CD14-positive monocyte (primary cell): ENCODE data around the gene CXCR3. TPM values are rescaled to one million over a fixed set of nuclear protein-coding genes. Genes with fewer than 3 reads are reported as not detected.

Experiments
- DNase-seq, 3 donors: peaks; one replicate each; pipeline ENCODE4 v3.0.0-alpha.2; 2011 to 2022
- H2AFZ ChIP-seq: 2 replicates; pipeline ENCODE4 v1.6.0; 2012; ENCODE audit warnings: mild to moderate bottlenecking, low read depth, low read length, inconsistent platforms; ENCODE audit not compliant: insufficient read depth, poor library complexity, severe bottlenecking
- H3K27ac ChIP-seq, 2 donors: 1 replicate in 1 of 2; 2 replicates in 1 of 2; pipeline ENCODE4 v1.5.1; 2012 to 2013; ENCODE audit warnings: low read length in 2 of 2, control low read depth in 1 of 2, inconsistent platforms in 1 of 2, low read depth in 1 of 2, mild to moderate bottlenecking in 1 of 2
- H3K27me3 ChIP-seq, 2 donors: one replicate each; pipeline versions ENCODE4 v1.6.0 to v1.6.1; 2011 to 2013; ENCODE audit warnings: low read length in 2 of 2; ENCODE audit not compliant: control insufficient read depth in 2 of 2, insufficient read depth in 2 of 2
- H3K36me3 ChIP-seq, 2 donors: replicated peaks in 1 of 2; 1 replicate in 1 of 2; 2 replicates in 1 of 2; pipeline versions ENCODE4 v1.5.1 to v1.6.1; 2012 to 2013; ENCODE audit warnings: low read length in 2 of 2, control low read depth in 1 of 2, inconsistent platforms in 1 of 2, mild to moderate bottlenecking in 1 of 2; ENCODE audit not compliant: insufficient read depth in 2 of 2, control insufficient read depth in 1 of 2
- H3K4me1 ChIP-seq, 2 donors: 1 replicate in 1 of 2; 2 replicates in 1 of 2; pipeline versions ENCODE4 v1.5.1 to v1.6.1; 2012 to 2013; ENCODE audit warnings: low read length in 2 of 2, control low read depth in 1 of 2, inconsistent platforms in 1 of 2, mild to moderate bottlenecking in 1 of 2, moderate library complexity in 1 of 2; ENCODE audit not compliant: insufficient read depth in 2 of 2, control insufficient read depth in 1 of 2
- H3K4me2 ChIP-seq: replicated peaks from 2 replicates; pipeline ENCODE3; 2012; ENCODE audit warnings: low read length, moderate library complexity, mild to moderate bottlenecking; ENCODE audit not compliant: poor library complexity, severe bottlenecking; ENCODE audit errors: extremely low read depth
- H3K4me3 ChIP-seq, 3 experiments: fragments of 200-600 bp in 1 of 3; sonication (generic) in 1 of 3; replicated peaks in 1 of 3; 1 replicate in 2 of 3; 2 replicates in 1 of 3; pipeline ENCODE4 v1.5.1; 2011 to 2013; ENCODE audit warnings: low read length in 3 of 3, mild to moderate bottlenecking in 3 of 3, control low read depth in 2 of 3, low read depth in 2 of 3, inconsistent platforms in 1 of 3, moderate library complexity in 1 of 3
- H3K79me2 ChIP-seq: 2 replicates; pipeline ENCODE4 v1.6.0; 2012; ENCODE audit warnings: mild to moderate bottlenecking, control low read depth, inconsistent platforms, low read length, moderate library complexity; ENCODE audit not compliant: insufficient read depth
- H3K9ac ChIP-seq: 2 replicates; pipeline ENCODE4 v1.6.0; 2017; ENCODE audit warnings: low read length, mild to moderate bottlenecking; ENCODE audit not compliant: insufficient read depth, poor library complexity, severe bottlenecking
- H3K9me3 ChIP-seq, 2 donors: replicated peaks in 1 of 2; 1 replicate in 1 of 2; 2 replicates in 1 of 2; pipeline versions ENCODE4 v1.5.1 to v1.6.1; 2012 to 2013; ENCODE audit warnings: low read length in 2 of 2, control low read depth in 1 of 2; ENCODE audit not compliant: control insufficient read depth in 1 of 2, insufficient read depth in 1 of 2
- H4K20me1 ChIP-seq: 2 replicates; pipeline ENCODE4 v1.6.0; 2012; ENCODE audit warnings: mild to moderate bottlenecking, low read length, control low read depth, moderate library complexity; ENCODE audit not compliant: insufficient read depth
- H3K27ac Mint-ChIP-seq, 7 donors: one replicate each; pipeline ENCODE4 v1.8.0; 2020; ENCODE audit warnings: mild to moderate bottlenecking in 7 of 7, mixed read lengths in 7 of 7, moderate library complexity in 6 of 7, inconsistent platforms in 2 of 7
- H3K27me3 Mint-ChIP-seq, 3 donors: one replicate each; pipeline ENCODE4 v1.8.0; 2021 to 2022; ENCODE audit warnings: low read depth in 3 of 3, mild to moderate bottlenecking in 3 of 3, mixed read lengths in 3 of 3, moderate library complexity in 3 of 3, inconsistent platforms in 1 of 3
- H3K36me3 Mint-ChIP-seq, 2 donors: one replicate each; pipeline ENCODE4 v1.8.0; 2020; ENCODE audit warnings: mixed read lengths in 2 of 2, inconsistent platforms in 1 of 2, mild to moderate bottlenecking in 1 of 2
- H3K4me1 Mint-ChIP-seq: one replicate; pipeline ENCODE4 v1.8.0; 2020; ENCODE audit warnings: mild to moderate bottlenecking, mixed read lengths
- H3K4me3 Mint-ChIP-seq, 2 donors: one replicate each; pipeline ENCODE4 v1.8.0; 2020; ENCODE audit warnings: mild to moderate bottlenecking in 2 of 2, mixed read lengths in 2 of 2, moderate library complexity in 1 of 2
- H3K9me3 Mint-ChIP-seq, 7 donors: one replicate each; pipeline ENCODE4 v1.8.0; 2020 to 2022; ENCODE audit warnings: mixed read lengths in 7 of 7, mild to moderate bottlenecking in 6 of 7, moderate library complexity in 6 of 7, inconsistent platforms in 2 of 7
- CTCF ChIP-seq: fragments of 200-600 bp; IDR thresholded peaks from one replicate; pipeline ENCODE4 v1.8.0; 2022; ENCODE audit warnings: antibody characterized with exemption, mild to moderate bottlenecking
- WGBS: methylation state at CpG from one replicate; pipeline ENCODE4 v1.1.5; 2013; ENCODE audit warnings: missing lambda C conversion rate; ENCODE audit not compliant: insufficient coverage; 5-methylcytosine and 5-hydroxymethylcytosine counted together
- intact Hi-C, 2 donors: fragments of 100-400 bp; cut with micrococcal nuclease; formaldehyde crosslinking; loops; one replicate each; pipeline versions ENCODE4 v1.15.0 to v1.15.1; 2023
- polyA plus RNA-seq, 3 donors: library from polyadenylated mRNA; depleted of rRNA in 1 of 3; unstranded in 2 of 3; stranded (reverse) in 1 of 3; fragments of 300-500 nt in 2 of 3; fragments of >200 nt in 1 of 3; fragmentation: Illumina TruSeq in 2 of 3; gene quantifications; 1 replicate in 2 of 3; 2 replicates in 1 of 3; pipeline ENCODE4 v1.2.3, GENCODE V29; 2012 to 2021

The CXCR3 gene
- polyA plus RNA-seq, 3 donors: 0.04 to 0.14 (median 0.10) TPM

- Histone ChIP-seq H3K27me3 (no peaks in the 10 kb centered on the region), H4K20me1 (no peaks in the 10 kb centered on the region), H3K4me2 (no peak overlapping the region), H3K9ac (no peak overlapping the region), H3K9me3 (no peaks in the 10 kb centered on the region), H3K4me1 (peaks cover 4% of the 10 kb centered on the region in 2 donors), H2AFZ (no peak overlapping the region), H3K79me2 (no peaks in the 10 kb centered on the region), H3K4me3 (no peak overlapping the region), H3K27ac (no peak overlapping the region), H3K36me3 (no peaks in the 10 kb centered on the region)
- no peak for TF ChIP-seq CTCF
- H3K27ac Mint-ChIP-seq: no peak overlapping the region
- no peaks in the 10 kb centered on the region for H3K36me3 Mint-ChIP-seq
- no peak for DNase-seq
- H3K4me1 Mint-ChIP-seq: peaks cover 7% of the 10 kb centered on the region
- no peak overlapping the region for H3K4me3 Mint-ChIP-seq
- H3K27me3 Mint-ChIP-seq: peaks cover 2 to 7% (median 3%) of the 10 kb centered on the region in 3 donors
- intact Hi-C loops: no loop called here
- 95% methylated on average over 3 of the region's 14 CpGs for WGBS
- no peaks in the 10 kb centered on the region for H3K9me3 Mint-ChIP-seq
Observed at GRCh38 chrX:71627588-71628404, 9.5 kb upstream of the CXCR3 start.

GRCh38 chrX:71626576-71626975 lies 8.3 kb upstream of the CXCR3 start:
- Mint-ChIP-seq H3K36me3 (no peaks in the 10 kb centered on the region), H3K27me3 (peaks cover 2 to 7% (median 3%) of the 10 kb centered on the region in 3 donors), H3K4me3 (no peak overlapping the region), H3K27ac (no peak overlapping the region), H3K9me3 (no peaks in the 10 kb centered on the region), H3K4me1 (peaks cover 9% of the 10 kb centered on the region)
- Histone ChIP-seq H3K4me2 (no peak overlapping the region), H3K27ac (no peak overlapping the region), H3K79me2 (no peaks in the 10 kb centered on the region), H3K36me3 (no peaks in the 10 kb centered on the region), H3K9me3 (no peaks in the 10 kb centered on the region), H2AFZ (no peak overlapping the region), H3K27me3 (no peaks in the 10 kb centered on the region), H3K4me1 (peaks cover 4 to 8% of the 10 kb centered on the region in 2 donors), H4K20me1 (no peaks in the 10 kb centered on the region), H3K9ac (no peak overlapping the region), H3K4me3 (no peak overlapping the region)
- intact Hi-C loops: no loop called here
- WGBS: 96% methylated on average over 3 of the region's 6 CpGs
- TF ChIP-seq CTCF: no peak
- DNase-seq: no peak
